ENCODE measurements around the gene YTHDC2. TPM values are rescaled to one million over a fixed set of nuclear protein-coding genes. Genes with fewer than 3 reads are reported as not detected.

The YTHDC2 gene
- total and polyA plus RNA-seq, 10 of the 15 experiments (the other 5 are each of a cell fraction or from before 2014, with no cell fraction given): 3.8 to 25.8 (median 16.4) TPM

GRCh38 chr5:113569396-113569795, 55.9 kb downstream of the YTHDC2 start:
- TF ChIP-seq KAT2A (conservative IDR thresholded peaks at IDR 0.05; ENCODE audit: control insufficient read depth, low read depth, low read length) (no peak), TBL1XR1 (IDR thresholded peaks at IDR 0.05; ENCODE audit: low read depth, low read length) (no peak), IRF4 (IDR thresholded peaks at IDR 0.05; ENCODE audit: low read depth, low read length) (no peak), CREB1 (IDR thresholded peaks at IDR 0.05; ENCODE audit: low read depth) (no peak), ZNF24 (IDR thresholded peaks at IDR 0.05) (no peak), ZZZ3 (IDR thresholded peaks at IDR 0.05; ENCODE audit: control insufficient read depth, insufficient read length, low read depth) (no peak), ZNF207 (IDR thresholded peaks at IDR 0.05; ENCODE audit: borderline replicate concordance) (no peak), SMC3 (IDR thresholded peaks at IDR 0.05; ENCODE audit: borderline replicate concordance, low read length) (no peak), BRCA1 (IDR thresholded peaks at IDR 0.05; ENCODE audit: low read depth, low read length) (no peak), BCL3 (IDR thresholded peaks at IDR 0.05; ENCODE audit: borderline replicate concordance, insufficient read depth, low read depth, low read length, poor library complexity, severe bottlenecking) (no peak), TCF12 (IDR thresholded peaks at IDR 0.05; ENCODE audit: low read depth, low read length) (no peak), JUNB (IDR thresholded peaks at IDR 0.05) (no peak), EZH2 (IDR thresholded peaks at IDR 0.05; ENCODE audit: borderline replicate concordance, control insufficient read depth, low read depth, low read length) (no peak), REST (IDR thresholded peaks at IDR 0.05; ENCODE audit: low read depth, low read length) (no peak), ZBTB4 (CRISPR knock-in tag; IDR thresholded peaks at IDR 0.05) (no peak)
- intact Hi-C loops (cut with micrococcal nuclease; ENCODE audit: unreplicated experiment): no loop called here
- ChIA-PET RAD21 (ENCODE audit: unreplicated experiment) (no interaction called here), POLR2A (no interaction called here), SMC1A (ENCODE audit: uncharacterized antibody, unreplicated experiment) (no interaction called here), CTCF (no interaction called here)
- FAIRE-seq (no peak), ATAC-seq (no peak), DNase-seq (ENCODE audit: low read depth, low spot score) (no peak)
- H2AFZ ChIP-seq (ENCODE audit: control insufficient read depth, low read depth, low read length): no peak overlapping the region
- in situ Hi-C loops (cut with MboI): no loop called here
- BruUV-seq (replicated peaks): no TSS peak
- 97% methylated on average over 5 of the region's 5 CpGs for WGBS (ENCODE audit: insufficient coverage, insufficient replicate concordance, low lambda C conversion rate, missing lambda C conversion rate)
- no peak overlapping the region for H3K9ac ChIP-seq (ENCODE audit: control insufficient read depth, insufficient read depth, low read length)
- peaks cover 4 to 10% of the 10 kb centered on the region in 2 experiments; a peak in 3 of 4 replicates for H3K36me3 ChIP-seq (ENCODE audit: control insufficient read depth in 2 of 2, insufficient read depth in 2 of 2, low read length in 1 of 2)
- no peaks in the 10 kb centered on the region for H4K20me1 ChIP-seq (ENCODE audit: control insufficient read depth, insufficient read depth)
- H3K79me2 ChIP-seq (ENCODE audit: control insufficient read depth, insufficient read depth, low read length): no peaks in the 10 kb centered on the region
- H3K4me3 ChIP-seq: no peak overlapping the region
- H3K27ac ChIP-seq (ENCODE audit: control insufficient read depth, insufficient read depth): no peak overlapping the region
- H3K9me3 ChIP-seq (replicated peaks; ENCODE audit: control insufficient read depth, insufficient read depth, low read length): no peaks in the 10 kb centered on the region
- no peaks in the 10 kb centered on the region for H3K4me1 ChIP-seq (ENCODE audit: control insufficient read depth, insufficient read depth, low read length)
- H3K4me2 ChIP-seq (ENCODE audit: control insufficient read depth, insufficient read depth): no peak overlapping the region
- no peaks in the 10 kb centered on the region for H3K27me3 ChIP-seq (replicated peaks in 1 of 2; ENCODE audit: control insufficient read depth in 2 of 2, insufficient read depth in 2 of 2, low read length in 1 of 2)
